ENCODE measurements around the gene NDUFS2. TPM values are rescaled to one million over a fixed set of nuclear protein-coding genes. Genes with fewer than 3 reads are reported as not detected.

Gene NDUFS2
- total and polyA plus RNA-seq, 2 donors (not counting 1 experiment from before 2014, with no cell fraction given), result 53.9 to 82.3 TPM

GRCh38 chr1:161200992-161201835 is 953 bp upstream of the NDUFS2 start:
- no peaks in the 10 kb centered on the region for H3K9me3 Mint-ChIP-seq (ENCODE audit: insufficient read depth)
- Histone ChIP-seq H3K27ac (ENCODE audit: low read length in 2 of 2) (peak overlapping the region; percentile 81 to 88), H2AFZ (ENCODE audit: insufficient read depth, low read depth, low read length, poor library complexity, severe bottlenecking) (peak overlapping the region; percentile 95), H3K9me3 (ENCODE audit: control extremely low read depth in 1 of 3, control insufficient read depth in 2 of 3, insufficient read depth in 1 of 3, low read length in 2 of 3) (no peaks in the 10 kb centered on the region), H4K20me1 (ENCODE audit: control insufficient read depth, insufficient read depth, low read length, poor library complexity, severe bottlenecking) (no peaks in the 10 kb centered on the region), H3K4me1 (ENCODE audit: control insufficient read depth in 2 of 2, insufficient read depth in 2 of 2, low read length in 2 of 2) (peaks cover 16 to 31% of the 10 kb centered on the region in 2 donors), H3K4me3 (ENCODE audit: control extremely low read depth in 1 of 5, extremely low read depth in 1 of 5, insufficient read depth in 1 of 5, low read depth in 2 of 5, low read length in 4 of 5) (peak overlapping the region; percentile 77 to 99 (median 88)), H3K9ac (ENCODE audit: low read length) (peak overlapping the region; percentile 90), H3K4me2 (replicated peaks; ENCODE audit: low read depth, low read length, poor library complexity, severe bottlenecking) (peak overlapping the region; percentile 91), H3K36me3 (replicated peaks in 1 of 2; ENCODE audit: control extremely low read depth in 1 of 2, control insufficient read depth in 1 of 2, extremely low read depth in 1 of 2, insufficient read depth in 2 of 2, low read length in 1 of 2) (peaks cover 0 to 10% of the 10 kb centered on the region in 2 experiments), H3K27me3 (replicated peaks in 1 of 4; ENCODE audit: control extremely low read depth in 1 of 4, control insufficient read depth in 3 of 4, insufficient read depth in 4 of 4, low read length in 3 of 4) (no peaks in the 10 kb centered on the region), H3K79me2 (ENCODE audit: control insufficient read depth, insufficient read depth, low read length) (peaks cover 38% of the 10 kb centered on the region)
- ChIA-PET POLR2A (interaction anchor here (0.5 to 2.5 kb wide), 10 partner anchors 10 to 549 kb away, joined by 3 to 21 read pairs (median 4); partner anchors contain the start of genes DUSP12, PPOX, TOMM40L and UFC1), CTCF (interaction anchor here (0.8 to 3.9 kb wide), 16 partner anchors 9 to 199 kb away, joined by 3 to 23 read pairs (median 4); partner anchors contain the start of genes PPOX and TOMM40L)
- H3K27me3 Mint-ChIP-seq, result no peaks in the 10 kb centered on the region
- intact Hi-C loops (cut with micrococcal nuclease), result loop anchor here (5.0 kb wide), 2 partner anchors 106 to 166 kb away; partner anchors contain the start of genes CFAP126 and MPZ
- peaks cover 36% of the 10 kb centered on the region for H3K4me1 Mint-ChIP-seq
- H3K4me3 Mint-ChIP-seq, result peak overlapping the region; percentile 96
- TF ChIP-seq EZH2 (IDR thresholded peaks at IDR 0.05; ENCODE audit: borderline replicate concordance, insufficient read depth, low read depth, low read length, poor library complexity, severe bottlenecking) (no peak), CTCF (IDR thresholded peaks at IDR 0.05) (no peak)
- DNase-seq (no peak), ATAC-seq (ENCODE audit: low read depth) (no peak)
- peak overlapping the region; percentile 97 for H3K27ac Mint-ChIP-seq
- 89% methylated on average over 13 of the region's 13 CpGs for WGBS (ENCODE audit: insufficient coverage)

Data from B cell (primary cell).